Astrocyte of the cerebellum (primary cell): ENCODE measurements around the gene LFNG.

Experiments used
- DNase-seq: peaks from one replicate; pipeline ENCODE4 v3.0.0-alpha.2; 2011; ENCODE audit warnings: low read depth
- H3K4me3 ChIP-seq: 2 replicates; pipeline ENCODE4 v1.5.1; 2011; ENCODE audit warnings: mild to moderate bottlenecking, low read depth, low read length, moderate library complexity
- CTCF ChIP-seq: IDR thresholded peaks from 2 replicates; pipeline ENCODE4 v1.5.1; 2012; ENCODE audit warnings: low read length, low read depth, moderate library complexity, mild to moderate bottlenecking; ENCODE audit errors: missing control alignments
- in situ Hi-C: cut with HindIII; loops from 2 replicates; pipeline ENCODE4 v1.10.0; 2017; ENCODE audit warnings: low sequenced_read_pairs

LFNG gene

GRCh38 chr7:2497500-2498336, 21.9 kb upstream of the LFNG start:
- H3K4me3 ChIP-seq = no peak overlapping the region
- no peak for TF ChIP-seq CTCF
- in situ Hi-C loops = loop anchor here (5.0 to 10.0 kb wide), 2 partner anchors 55 to 63 kb away; no protein-coding TSS in a partner anchor
- no peak for DNase-seq

- TF ChIP-seq CTCF = no peak
- in situ Hi-C loops = loop anchor here (5.0 to 10.0 kb wide), 2 partner anchors 54 to 64 kb away; no protein-coding TSS in a partner anchor
- H3K4me3 ChIP-seq = no peak overlapping the region
- DNase-seq = no peak
Measured at GRCh38 chr7:2498708-2499107, 20.9 kb upstream of the LFNG start.

GRCh38 chr7:2499181-2499580, 20.4 kb upstream of the LFNG start:
- no peak overlapping the region for H3K4me3 ChIP-seq
- DNase-seq = no peak
- in situ Hi-C loops = loop anchor here (5.0 to 10.0 kb wide), 2 partner anchors 53 to 64 kb away; no protein-coding TSS in a partner anchor
- no peak for TF ChIP-seq CTCF

GRCh38 chr7:2499719-2500430, 19.7 kb upstream of the LFNG start:
- in situ Hi-C loops = loop anchor here (5.0 to 10.0 kb wide), 2 partner anchors 52 to 65 kb away; no protein-coding TSS in a partner anchor
- no peak for TF ChIP-seq CTCF
- no peak for DNase-seq
- H3K4me3 ChIP-seq = no peak overlapping the region

GRCh38 chr7:2500701-2501100, 18.9 kb upstream of the LFNG start:
- no peak for TF ChIP-seq CTCF
- in situ Hi-C loops = no loop called here
- no peak overlapping the region for H3K4me3 ChIP-seq
- no peak for DNase-seq

GRCh38 chr7:2501947-2502646, 17.5 kb upstream of the LFNG start:
- TF ChIP-seq CTCF = no peak
- H3K4me3 ChIP-seq = no peak overlapping the region
- in situ Hi-C loops = no loop called here
- no peak for DNase-seq
